ENCODE results near the gene PPP3CB. TPM values are rescaled to one million over a fixed set of nuclear protein-coding genes. Genes with fewer than 3 reads are reported as not detected.

The PPP3CB gene
- total RNA-seq, 1 donor from 2014 or later: 47.0 TPM

GRCh38 chr10:73444457-73444856 lies 51.4 kb downstream of the PPP3CB start:
- H2AFZ ChIP-seq (replicated peaks): no peak overlapping the region
- H4K20me1 ChIP-seq (ENCODE audit: low read depth): no peaks in the 10 kb centered on the region
- no peaks in the 10 kb centered on the region for H3K27me3 Mint-ChIP-seq (ENCODE audit: insufficient read depth, low read depth)
- H3K4me1 Mint-ChIP-seq: no peaks in the 10 kb centered on the region
- DNase-seq (ENCODE audit: low spot score): no peak
- no peak overlapping the region for H3K4me3 Mint-ChIP-seq
- H3K79me2 ChIP-seq (ENCODE audit: low read depth): no peaks in the 10 kb centered on the region
- H3K27ac ChIP-seq: no peak overlapping the region
- no peak overlapping the region for H3K4me3 ChIP-seq
- no peak for TF ChIP-seq EZH2phosphoT487 (IDR thresholded peaks at IDR 0.05)
- TF ChIP-seq EZH2 (IDR thresholded peaks at IDR 0.05): no peak
- no peak for TF ChIP-seq CTCF (IDR thresholded peaks at IDR 0.05)
- H3K27me3 ChIP-seq: no peaks in the 10 kb centered on the region
- peaks cover 7% of the 10 kb centered on the region for H3K36me3 Mint-ChIP-seq
- peaks cover 6% of the 10 kb centered on the region for H3K4me1 ChIP-seq
- H3F3A ChIP-seq (ENCODE audit: low read depth): no peaks in the 10 kb centered on the region
- no peaks in the 10 kb centered on the region for H3K9me3 ChIP-seq (ENCODE audit: low read depth)
- H3K9ac ChIP-seq: no peak overlapping the region
- H3K36me3 ChIP-seq: no peaks in the 10 kb centered on the region
- H3K4me2 ChIP-seq: no peak overlapping the region
- H3K27ac Mint-ChIP-seq: no peak overlapping the region
- H3K9me3 Mint-ChIP-seq: no peaks in the 10 kb centered on the region

- Histone ChIP-seq H3K4me2 (no peak overlapping the region), H3K27me3 (no peaks in the 10 kb centered on the region), H2AFZ (replicated peaks) (no peak overlapping the region), H3K9ac (no peak overlapping the region), H3K4me3 (no peak overlapping the region), H3K79me2 (ENCODE audit: low read depth) (no peaks in the 10 kb centered on the region), H4K20me1 (ENCODE audit: low read depth) (no peaks in the 10 kb centered on the region), H3K9me3 (ENCODE audit: low read depth) (no peaks in the 10 kb centered on the region), H3K4me1 (peaks cover 6% of the 10 kb centered on the region), H3K36me3 (peaks cover 4% of the 10 kb centered on the region), H3F3A (ENCODE audit: low read depth) (no peaks in the 10 kb centered on the region), H3K27ac (no peak overlapping the region)
- H3K27ac Mint-ChIP-seq: no peak overlapping the region
- H3K27me3 Mint-ChIP-seq (ENCODE audit: insufficient read depth, low read depth): no peaks in the 10 kb centered on the region
- H3K4me1 Mint-ChIP-seq: no peaks in the 10 kb centered on the region
- no peak for DNase-seq (ENCODE audit: low spot score)
- no peaks in the 10 kb centered on the region for H3K36me3 Mint-ChIP-seq
- H3K4me3 Mint-ChIP-seq: no peak overlapping the region
- TF ChIP-seq CTCF (IDR thresholded peaks at IDR 0.05): no peak
- no peak for TF ChIP-seq EZH2phosphoT487 (IDR thresholded peaks at IDR 0.05)
- TF ChIP-seq EZH2 (IDR thresholded peaks at IDR 0.05): no peak
- no peaks in the 10 kb centered on the region for H3K9me3 Mint-ChIP-seq
These were observed 56.1 kb downstream of the PPP3CB start for GRCh38 chr10:73439605-73440312.

DNA sequence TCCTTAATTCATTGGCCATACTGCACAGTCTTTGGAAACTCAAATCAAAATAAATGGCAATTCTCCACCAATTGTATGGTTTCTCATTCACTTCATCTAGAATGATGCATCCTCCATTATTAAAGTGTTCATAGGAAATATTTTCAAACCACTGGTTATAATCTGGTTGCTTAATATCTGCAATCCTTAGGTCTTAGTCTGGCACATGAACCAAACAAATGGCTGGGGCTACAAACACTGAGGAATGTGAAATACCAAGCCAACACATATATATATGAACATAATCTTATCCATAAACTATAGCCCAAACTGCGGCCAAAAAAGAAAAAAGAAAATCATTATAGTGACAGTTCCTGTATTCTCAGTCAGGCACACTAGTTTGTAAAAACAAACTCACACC lies 56.8 kb downstream of the PPP3CB start:
- no peaks in the 10 kb centered on the region for H3K36me3 Mint-ChIP-seq
- Histone ChIP-seq H3K27me3 (no peaks in the 10 kb centered on the region), H3K36me3 (peaks cover 4% of the 10 kb centered on the region), H3K4me2 (no peak overlapping the region), H3K4me1 (peaks cover 7% of the 10 kb centered on the region), H4K20me1 (ENCODE audit: low read depth) (no peaks in the 10 kb centered on the region), H3K79me2 (ENCODE audit: low read depth) (no peaks in the 10 kb centered on the region), H3F3A (ENCODE audit: low read depth) (no peaks in the 10 kb centered on the region), H2AFZ (replicated peaks) (no peak overlapping the region), H3K9ac (no peak overlapping the region), H3K4me3 (no peak overlapping the region), H3K9me3 (ENCODE audit: low read depth) (no peaks in the 10 kb centered on the region), H3K27ac (no peak overlapping the region)
- H3K4me1 Mint-ChIP-seq: no peaks in the 10 kb centered on the region
- no peak overlapping the region for H3K4me3 Mint-ChIP-seq
- no peaks in the 10 kb centered on the region for H3K9me3 Mint-ChIP-seq
- DNase-seq (ENCODE audit: low spot score): no peak
- no peak overlapping the region for H3K27ac Mint-ChIP-seq
- TF ChIP-seq EZH2 (IDR thresholded peaks at IDR 0.05) (no peak), EZH2phosphoT487 (IDR thresholded peaks at IDR 0.05) (no peak), CTCF (IDR thresholded peaks at IDR 0.05) (no peak)
- H3K27me3 Mint-ChIP-seq (ENCODE audit: insufficient read depth, low read depth): no peaks in the 10 kb centered on the region

Measured in neural progenitor cell (in vitro differentiated cells).